Measurements from ENCODE around the gene CLTCL1.
A peak's percentile ranks its signal among the peaks of the same experiment; 100 is the strongest.
"Not testable (repeated sequence)": the region's sequence is repeated elsewhere in the genome, so short reads cannot be mapped to it uniquely, and the experiment has no call there.

Gene CLTCL1

GRCh38 chr22:19275919-19276600 is 15.5 kb downstream of the CLTCL1 start:
- H3K36me3 Mint-ChIP-seq = no peaks in the 10 kb centered on the region
- no peak overlapping the region for H3K4me3 Mint-ChIP-seq
- no peak for DNase-seq
- H3K27me3 Mint-ChIP-seq = no peaks in the 10 kb centered on the region
- H3K4me1 Mint-ChIP-seq = no peaks in the 10 kb centered on the region
- H3K9me3 Mint-ChIP-seq = no peaks in the 10 kb centered on the region
- CTCF ChIA-PET = no interaction called here
- no peak overlapping the region for H3K27ac Mint-ChIP-seq

DNA sequence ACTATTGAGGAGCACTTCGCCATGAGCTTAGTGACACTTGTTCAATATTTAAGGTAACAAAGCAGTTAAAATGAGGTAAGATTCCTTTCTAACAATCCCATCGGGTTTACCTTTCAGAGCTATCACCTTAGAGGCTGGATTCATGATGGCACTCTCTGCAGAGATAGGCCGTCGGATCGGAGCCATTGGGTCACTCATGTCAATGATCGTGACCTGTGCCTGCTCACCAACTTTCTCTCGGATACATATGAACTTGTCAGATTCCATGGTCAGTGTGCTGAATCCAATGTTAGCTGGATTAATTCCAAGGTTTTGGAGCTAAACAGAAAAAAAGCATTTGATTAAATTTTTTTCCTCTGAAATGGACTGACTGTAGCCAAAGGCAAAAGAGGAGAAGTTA is 16.0 kb downstream of the CLTCL1 start:
- Mint-ChIP-seq H3K4me3 (no peak overlapping the region), H3K27ac (no peak overlapping the region), H3K4me1 (no peaks in the 10 kb centered on the region), H3K27me3 (no peaks in the 10 kb centered on the region), H3K36me3 (no peaks in the 10 kb centered on the region), H3K9me3 (no peaks in the 10 kb centered on the region)
- CTCF ChIA-PET = interaction anchor here (1.4 kb wide), 1 partner anchor 90 kb away, joined by 4 read pairs; no protein-coding TSS in a partner anchor
- no peak for DNase-seq

GRCh38 chr22:19275104-19275503 is 16.4 kb downstream of the CLTCL1 start:
- Mint-ChIP-seq H3K9me3 (no peaks in the 10 kb centered on the region), H3K36me3 (no peaks in the 10 kb centered on the region), H3K4me3 (no peak overlapping the region), H3K4me1 (no peaks in the 10 kb centered on the region), H3K27ac (no peak overlapping the region), H3K27me3 (peaks cover 2% of the 10 kb centered on the region)
- CTCF ChIA-PET = interaction anchor here (1.4 kb wide), 1 partner anchor 90 kb away, joined by 4 read pairs; no protein-coding TSS in a partner anchor
- no peak for DNase-seq

GRCh38 chr22:19271856-19272535 is 19.5 kb downstream of the CLTCL1 start:
- H3K27me3 Mint-ChIP-seq = peaks cover 4% of the 10 kb centered on the region
- H3K4me1 Mint-ChIP-seq = no peaks in the 10 kb centered on the region
- no peak overlapping the region for H3K27ac Mint-ChIP-seq
- H3K36me3 Mint-ChIP-seq = no peaks in the 10 kb centered on the region
- no peak overlapping the region for H3K4me3 Mint-ChIP-seq
- no peak for DNase-seq
- H3K9me3 Mint-ChIP-seq = peaks cover 4% of the 10 kb centered on the region
- CTCF ChIA-PET = no interaction called here

GRCh38 chr22:19271273-19271855 is 20.2 kb downstream of the CLTCL1 start:
- H3K27me3 Mint-ChIP-seq = peaks cover 4% of the 10 kb centered on the region
- CTCF ChIA-PET = no interaction called here

DNA sequence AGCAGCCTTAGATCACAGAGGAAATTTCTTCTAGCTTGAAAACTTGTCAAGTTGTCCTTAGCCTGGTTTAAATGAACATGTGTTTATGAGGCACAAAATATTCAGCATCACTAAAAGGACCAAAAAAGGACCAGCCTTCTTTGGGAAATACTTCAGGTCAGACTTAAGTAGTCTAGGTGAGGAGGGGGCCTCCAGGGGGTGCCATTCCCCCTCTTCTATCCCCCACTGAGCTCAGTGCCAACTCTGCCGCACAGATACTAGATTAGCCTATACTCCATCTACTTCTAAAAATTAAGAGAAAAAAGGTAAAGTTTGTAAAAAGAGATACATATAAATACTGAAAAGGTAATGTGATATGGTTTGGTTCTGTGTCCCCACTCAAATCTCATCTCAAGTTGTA is 20.6 kb downstream of the CLTCL1 start:
- H3K27me3 Mint-ChIP-seq = peaks cover 4% of the 10 kb centered on the region
- peaks cover 2% of the 10 kb centered on the region for H3K36me3 Mint-ChIP-seq
- H3K4me3 Mint-ChIP-seq = no peak overlapping the region
- DNase-seq = no peak
- H3K9me3 Mint-ChIP-seq = peaks cover 14% of the 10 kb centered on the region
- no peaks in the 10 kb centered on the region for H3K4me1 Mint-ChIP-seq
- CTCF ChIA-PET = no interaction called here
- H3K27ac Mint-ChIP-seq = no peak overlapping the region

More at GRCh38 chr22:19271273-19271855, 20.2 kb downstream of the CLTCL1 start:
- Mint-ChIP-seq H3K4me3 (no peak overlapping the region), H3K36me3 (peaks cover 2% of the 10 kb centered on the region), H3K27ac (no peak overlapping the region), H3K4me1 (no peaks in the 10 kb centered on the region), H3K9me3 (peaks cover 9% of the 10 kb centered on the region)
- no peak for DNase-seq

- CTCF ChIA-PET = no interaction called here
- H3K27ac Mint-ChIP-seq = no peak overlapping the region
- no peaks in the 10 kb centered on the region for H3K4me1 Mint-ChIP-seq
- no peak overlapping the region for H3K4me3 Mint-ChIP-seq
- peaks cover 2% of the 10 kb centered on the region for H3K36me3 Mint-ChIP-seq
- DNase-seq = no peak
- peaks cover 4% of the 10 kb centered on the region for H3K27me3 Mint-ChIP-seq
- H3K9me3 Mint-ChIP-seq = peaks cover 16% of the 10 kb centered on the region
These were observed 24.9 kb downstream of the CLTCL1 start for GRCh38 chr22:19266547-19267086.

DNA sequence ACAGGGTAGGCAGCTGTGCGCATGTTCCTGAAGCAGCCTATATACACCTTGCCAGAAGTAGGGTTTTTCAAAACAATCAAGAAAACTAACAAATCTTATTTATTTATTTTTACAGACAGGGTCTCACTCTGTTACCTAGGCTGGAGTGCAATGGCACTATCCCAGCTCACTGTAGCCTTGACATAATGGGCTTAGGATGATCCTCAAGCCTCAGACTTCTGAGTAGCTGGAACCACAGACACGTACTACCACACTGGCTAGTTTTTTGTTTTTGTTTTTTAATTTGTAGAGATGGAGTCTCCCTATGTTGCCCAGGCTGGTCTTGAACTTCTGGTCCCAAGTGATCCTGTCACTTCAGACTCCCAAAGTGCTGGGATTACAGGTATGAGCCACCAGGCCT is 25.7 kb downstream of the CLTCL1 start:
- no peak for DNase-seq
- H3K4me3 Mint-ChIP-seq = no peak overlapping the region
- peaks cover 4% of the 10 kb centered on the region for H3K27me3 Mint-ChIP-seq
- peaks cover under 1% of the 10 kb centered on the region for H3K4me1 Mint-ChIP-seq
- CTCF ChIA-PET = no interaction called here
- H3K36me3 Mint-ChIP-seq = peaks cover 2% of the 10 kb centered on the region
- H3K27ac Mint-ChIP-seq = no peak overlapping the region
- peaks cover 16% of the 10 kb centered on the region for H3K9me3 Mint-ChIP-seq

DNA sequence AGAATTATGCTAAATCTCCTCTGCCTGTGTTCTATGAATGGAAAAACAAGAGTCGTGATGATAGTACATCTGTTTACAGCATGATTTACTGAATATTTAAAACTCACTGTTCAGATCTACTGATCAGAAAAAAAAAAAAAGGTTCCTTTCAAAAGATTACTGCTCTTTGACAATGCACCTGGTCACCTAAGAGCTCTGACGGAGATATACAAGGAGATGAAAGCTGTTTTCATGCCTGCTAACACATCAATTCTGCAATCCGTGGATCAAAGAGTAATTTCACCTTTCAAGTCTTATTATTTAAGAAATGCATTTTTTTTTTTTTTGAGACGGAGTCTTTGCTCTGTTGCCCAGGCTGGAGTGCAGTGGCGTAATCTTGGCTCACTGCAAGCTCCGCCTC is 30.7 kb downstream of the CLTCL1 start:
- Mint-ChIP-seq H3K4me1 (peaks cover 17% of the 10 kb centered on the region), H3K27me3 (peaks cover 4% of the 10 kb centered on the region), H3K27ac (no peak overlapping the region), H3K4me3 (no peak overlapping the region), H3K9me3 (peaks cover 3% of the 10 kb centered on the region), H3K36me3 (no peaks in the 10 kb centered on the region)
- CTCF ChIA-PET = no interaction called here
- no peak for DNase-seq

DNA sequence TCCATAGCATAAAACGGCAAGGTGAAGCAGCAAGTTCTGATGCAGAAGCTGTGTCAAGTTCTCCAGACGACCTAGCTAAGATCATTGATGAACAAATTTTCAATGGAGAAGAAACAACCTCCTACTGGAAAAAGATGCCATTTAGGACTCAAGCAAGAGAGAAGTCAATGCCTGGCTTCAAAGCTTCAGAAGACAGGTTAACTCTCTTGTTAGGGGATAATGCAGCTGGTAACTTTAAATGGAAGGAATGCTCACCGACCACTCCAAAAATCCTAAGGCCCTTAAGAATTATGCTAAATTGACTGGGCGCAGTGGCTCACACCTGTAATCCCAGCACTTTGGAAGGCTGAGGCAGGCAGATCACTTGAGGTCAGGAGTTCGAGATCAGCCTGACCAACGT is 31.3 kb downstream of the CLTCL1 start:
- peaks cover 17% of the 10 kb centered on the region for H3K4me1 Mint-ChIP-seq

GRCh38 chr22:19258968-19259288 is 32.6 kb downstream of the CLTCL1 start:
- H3K9me3 Mint-ChIP-seq, CTCF ChIA-PET: not testable (repeated sequence)

More for the DNA sequence above, 31.3 kb downstream of the CLTCL1 start:
- H3K4me3 Mint-ChIP-seq = peak overlapping the region; percentile 60
- DNase-seq = no peak
- peak overlapping the region; percentile 37 for H3K27ac Mint-ChIP-seq
- peaks cover 3% of the 10 kb centered on the region for H3K9me3 Mint-ChIP-seq
- H3K36me3 Mint-ChIP-seq = no peaks in the 10 kb centered on the region
- CTCF ChIA-PET = no interaction called here
- peaks cover 4% of the 10 kb centered on the region for H3K27me3 Mint-ChIP-seq

GRCh38 chr22:19258371-19258770 is 33.1 kb downstream of the CLTCL1 start:
- CTCF ChIA-PET = no interaction called here
- H3K27me3 Mint-ChIP-seq = peaks cover 4% of the 10 kb centered on the region
- H3K4me3 Mint-ChIP-seq = no peak overlapping the region
- H3K36me3 Mint-ChIP-seq = no peaks in the 10 kb centered on the region
- H3K4me1 Mint-ChIP-seq = peaks cover 17% of the 10 kb centered on the region
- H3K9me3 Mint-ChIP-seq = peaks cover 3% of the 10 kb centered on the region
- no peak overlapping the region for H3K27ac Mint-ChIP-seq
- no peak for DNase-seq

More at GRCh38 chr22:19258968-19259288, 32.6 kb downstream of the CLTCL1 start:
- H3K4me3 Mint-ChIP-seq, H3K27me3 Mint-ChIP-seq, H3K36me3 Mint-ChIP-seq, DNase-seq: not testable (repeated sequence)
- peaks cover 17% of the 10 kb centered on the region for H3K4me1 Mint-ChIP-seq
- peak overlapping the region; percentile 52 for H3K27ac Mint-ChIP-seq

GRCh38 chr22:19256362-19256761 is 35.2 kb downstream of the CLTCL1 start:
- H3K4me3 Mint-ChIP-seq, H3K27ac Mint-ChIP-seq, CTCF ChIA-PET, DNase-seq, H3K27me3 Mint-ChIP-seq, H3K36me3 Mint-ChIP-seq, H3K9me3 Mint-ChIP-seq: not testable (repeated sequence)
- peaks cover 17% of the 10 kb centered on the region for H3K4me1 Mint-ChIP-seq

GRCh38 chr22:19253143-19253542 is 38.4 kb downstream of the CLTCL1 start:
- Mint-ChIP-seq H3K27me3 (peaks cover 8% of the 10 kb centered on the region), H3K36me3 (no peaks in the 10 kb centered on the region), H3K4me1 (no peaks in the 10 kb centered on the region), H3K9me3 (peaks cover 3% of the 10 kb centered on the region), H3K4me3 (no peak overlapping the region), H3K27ac (no peak overlapping the region)
- DNase-seq = no peak
- CTCF ChIA-PET = interaction anchor here (0.9 kb wide), 1 partner anchor 17 kb away, joined by 3 read pairs; no protein-coding TSS in a partner anchor
